Epithelial cell of proximal tubule (primary cell): Measurements from ENCODE around the gene FOXF1. TPM values are rescaled to one million over a fixed set of nuclear protein-coding genes. Genes with fewer than 3 reads are reported as not detected.

Experiments used
- DNase-seq: peaks from one replicate; pipeline ENCODE4 v3.0.0-alpha.2; 2011; ENCODE audit warnings: low read depth
- H3K4me3 ChIP-seq: 2 replicates; pipeline ENCODE4 v1.5.1; 2011; ENCODE audit warnings: low read depth, mild to moderate bottlenecking, low read length
- total RNA-seq: library from RNA; depleted of rRNA; stranded (reverse); fragments of >200 nt; gene quantifications from 2 replicates; pipeline ENCODE4 v1.2.3, GENCODE V29; 2015
- TF ChIP-seq, protein P1 (sequence below): conservative IDR thresholded peaks from 2 replicates; pipeline ENCODE4 v1.5.1; 2012; ENCODE audit warnings: low read depth, mild to moderate bottlenecking, low read length

The FOXF1 gene
- total RNA-seq, 1 donor from 2014 or later: 0.12 TPM

DNA sequence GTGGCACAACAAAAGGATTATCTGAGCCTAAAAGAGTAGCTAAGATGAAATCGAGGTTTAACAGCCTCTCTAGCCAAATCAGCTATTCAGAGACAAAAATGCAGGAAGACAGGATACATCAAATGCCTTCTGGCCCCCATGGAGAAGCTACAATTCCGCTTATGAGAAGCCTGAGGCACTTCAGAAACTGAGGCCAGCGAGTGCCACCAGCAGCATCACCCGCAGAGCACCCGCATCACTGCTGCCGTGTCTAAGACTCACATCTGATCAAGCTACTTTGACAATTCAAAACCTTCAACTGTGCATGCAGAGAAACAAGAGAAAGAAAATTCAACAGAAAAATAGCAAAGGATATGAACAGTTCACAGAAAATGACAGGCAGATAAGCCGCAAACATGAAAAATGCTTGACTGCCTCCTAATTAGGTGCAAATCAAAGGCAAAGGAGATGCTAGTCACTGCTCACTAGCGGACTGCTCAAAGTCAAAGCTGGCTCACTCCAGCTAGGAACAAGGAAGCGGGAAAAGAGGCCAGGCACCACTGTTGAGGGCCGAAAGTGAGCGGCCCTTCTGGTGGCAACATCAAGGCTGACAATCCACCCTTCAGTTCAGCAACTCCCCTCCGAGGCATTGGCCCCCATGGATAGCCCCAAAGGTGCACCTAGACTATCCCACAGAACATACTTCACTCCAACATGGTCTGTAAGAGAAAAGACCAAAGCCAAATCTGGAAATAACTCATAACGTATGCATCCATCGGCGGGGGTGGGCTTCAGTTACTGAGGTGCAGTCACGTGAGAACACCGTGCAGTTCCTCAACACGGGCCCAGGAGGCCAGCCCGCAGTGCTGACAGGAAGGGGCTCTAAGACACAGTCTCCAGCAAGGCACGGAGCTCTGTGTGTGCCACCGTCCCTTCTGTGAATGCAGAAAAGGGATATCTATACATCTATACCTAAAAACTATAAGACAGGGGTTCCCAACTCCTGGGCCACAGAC lies 32.7 kb downstream of the FOXF1 start:
- no peak for DNase-seq
- TF ChIP-seq, protein P1, sequence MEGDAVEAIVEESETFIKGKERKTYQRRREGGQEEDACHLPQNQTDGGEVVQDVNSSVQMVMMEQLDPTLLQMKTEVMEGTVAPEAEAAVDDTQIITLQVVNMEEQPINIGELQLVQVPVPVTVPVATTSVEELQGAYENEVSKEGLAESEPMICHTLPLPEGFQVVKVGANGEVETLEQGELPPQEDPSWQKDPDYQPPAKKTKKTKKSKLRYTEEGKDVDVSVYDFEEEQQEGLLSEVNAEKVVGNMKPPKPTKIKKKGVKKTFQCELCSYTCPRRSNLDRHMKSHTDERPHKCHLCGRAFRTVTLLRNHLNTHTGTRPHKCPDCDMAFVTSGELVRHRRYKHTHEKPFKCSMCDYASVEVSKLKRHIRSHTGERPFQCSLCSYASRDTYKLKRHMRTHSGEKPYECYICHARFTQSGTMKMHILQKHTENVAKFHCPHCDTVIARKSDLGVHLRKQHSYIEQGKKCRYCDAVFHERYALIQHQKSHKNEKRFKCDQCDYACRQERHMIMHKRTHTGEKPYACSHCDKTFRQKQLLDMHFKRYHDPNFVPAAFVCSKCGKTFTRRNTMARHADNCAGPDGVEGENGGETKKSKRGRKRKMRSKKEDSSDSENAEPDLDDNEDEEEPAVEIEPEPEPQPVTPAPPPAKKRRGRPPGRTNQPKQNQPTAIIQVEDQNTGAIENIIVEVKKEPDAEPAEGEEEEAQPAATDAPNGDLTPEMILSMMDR: no peak
- H3K4me3 ChIP-seq: no peak overlapping the region

DNA sequence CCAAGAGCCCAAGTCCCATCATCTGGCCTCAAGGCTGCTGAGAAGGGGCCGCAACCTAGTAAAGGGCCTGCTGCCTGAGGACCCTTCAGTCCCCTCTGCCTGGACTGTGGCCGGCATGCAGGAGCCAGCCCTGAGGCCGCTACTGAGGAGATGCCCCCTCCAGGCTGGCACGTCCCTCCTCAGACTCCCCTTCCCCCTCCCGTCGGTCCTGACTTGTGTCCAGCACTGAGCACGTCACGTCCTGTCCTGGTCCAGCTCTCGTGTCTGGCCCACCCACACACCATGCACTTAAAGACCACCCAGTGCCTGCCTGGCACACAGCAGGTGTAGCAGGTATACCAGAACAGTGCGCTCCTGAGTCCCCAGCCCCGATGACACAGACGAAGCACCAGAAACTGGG lies 35.2 kb downstream of the FOXF1 start:
- TF ChIP-seq, protein P1: no peak
- no peak for DNase-seq
- no peak overlapping the region for H3K4me3 ChIP-seq

DNA sequence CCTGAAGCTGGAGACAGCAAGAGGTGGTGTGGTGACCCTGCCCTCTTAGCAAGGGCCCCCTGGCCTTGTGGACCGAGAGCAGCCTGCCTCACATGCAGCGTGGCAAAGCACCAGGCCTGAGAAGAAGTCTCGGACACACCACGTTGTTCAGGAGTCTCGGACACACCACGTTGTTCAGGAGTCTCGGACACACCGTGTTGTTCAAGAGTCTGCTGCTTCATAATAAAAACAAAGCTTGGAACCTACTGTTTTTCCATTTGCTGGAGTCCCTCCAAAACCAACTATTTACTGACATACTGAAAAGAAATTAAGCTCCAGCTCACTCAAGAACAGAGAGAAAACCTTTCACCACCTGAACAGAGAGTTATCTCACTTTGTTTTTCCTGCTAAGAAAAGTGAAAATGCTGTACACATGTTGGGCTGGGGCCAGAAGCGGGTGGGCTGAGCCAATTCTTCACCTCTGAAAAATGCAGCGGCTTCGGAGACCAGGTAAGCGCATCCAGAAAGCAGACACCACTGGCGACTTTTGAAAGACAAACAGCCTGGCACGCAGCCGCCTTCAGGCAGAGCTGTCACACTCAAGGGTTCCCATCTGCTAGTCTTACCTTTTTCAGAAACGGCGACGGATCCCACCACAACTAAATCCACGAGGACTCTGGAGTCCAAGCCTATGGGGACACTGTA lies 35.8 kb downstream of the FOXF1 start:
- DNase-seq: no peak
- no peak overlapping the region for H3K4me3 ChIP-seq
- TF ChIP-seq, protein P1: no peak

DNA sequence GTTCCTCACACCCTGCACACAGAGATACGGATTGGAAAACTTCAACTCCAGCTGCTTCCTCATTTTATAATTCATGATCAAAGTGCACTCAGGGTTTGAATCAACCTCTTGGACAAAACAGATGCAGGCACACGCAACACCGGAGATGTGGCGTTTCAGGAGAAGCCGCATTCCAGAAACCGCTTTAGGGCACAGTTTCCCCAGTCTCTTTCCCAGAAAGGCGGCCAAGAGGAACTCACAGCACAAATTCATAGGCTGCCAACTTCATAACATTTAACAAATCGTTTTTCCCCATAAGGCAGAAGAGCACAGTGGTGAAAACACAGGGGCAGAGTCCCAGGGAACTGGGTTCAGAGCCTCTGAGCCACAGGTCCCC lies 36.3 kb downstream of the FOXF1 start:
- DNase-seq: no peak
- TF ChIP-seq, protein P1: no peak
- H3K4me3 ChIP-seq: no peak overlapping the region

DNA sequence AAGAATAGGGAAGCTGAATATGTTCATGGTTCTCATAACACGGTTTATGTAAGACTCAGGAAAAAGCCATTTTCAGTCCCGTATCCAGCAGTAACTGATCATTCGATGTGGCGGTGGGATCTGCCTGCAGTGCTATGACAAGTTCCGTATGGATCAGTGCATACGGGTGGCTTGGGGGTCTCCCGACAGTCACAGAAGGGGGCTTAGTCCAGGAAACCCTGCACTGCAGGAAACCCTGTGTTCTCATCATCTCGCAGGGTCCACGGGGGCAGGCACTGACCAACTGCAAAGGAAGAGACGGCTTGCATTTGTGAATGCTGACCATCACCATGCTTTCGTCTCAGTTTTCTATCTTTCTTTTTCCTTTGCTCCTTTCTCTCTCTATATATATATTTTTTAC lies 37.0 kb downstream of the FOXF1 start:
- no peak for DNase-seq
- H3K4me3 ChIP-seq: no peak overlapping the region
- TF ChIP-seq, protein P1: no peak

DNA sequence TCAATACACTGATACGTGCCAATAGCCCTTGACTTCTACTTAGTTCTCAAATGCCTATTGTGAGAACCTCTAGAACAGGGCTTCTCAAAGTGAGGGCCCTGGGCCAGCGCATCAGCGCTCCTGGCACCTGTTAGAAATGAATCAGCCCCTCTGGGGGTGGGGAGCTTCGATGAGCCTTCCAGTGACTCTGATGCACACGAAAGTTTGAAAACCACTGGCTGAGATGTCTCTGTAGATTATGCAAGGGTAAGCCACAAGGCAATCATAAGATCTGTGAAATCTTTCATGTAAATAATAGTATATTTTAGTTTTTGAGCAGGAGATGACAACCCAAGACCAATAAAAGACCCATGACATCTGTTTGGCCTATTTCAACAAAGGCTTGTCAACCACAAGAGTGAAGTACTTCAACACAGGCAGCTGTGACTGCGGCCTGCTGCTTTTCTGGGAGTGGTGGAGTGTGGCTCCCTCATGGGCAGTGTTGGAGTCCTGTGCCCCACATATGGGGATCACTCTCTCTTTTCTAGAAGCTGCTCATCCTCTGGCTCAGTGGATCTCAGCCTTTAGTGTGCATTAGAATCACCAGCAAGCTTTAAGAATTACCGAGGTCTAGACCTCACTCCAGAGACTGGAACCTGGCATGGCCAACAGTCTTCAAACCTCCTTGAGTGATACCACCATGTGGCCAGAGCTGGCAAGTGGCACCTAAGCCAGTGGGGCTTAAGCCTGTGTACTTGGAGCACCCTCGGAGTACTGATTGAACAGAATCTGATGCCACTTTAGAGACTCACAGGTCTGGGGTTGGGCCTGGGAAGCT lies 39.0 kb downstream of the FOXF1 start:
- DNase-seq: no peak
- TF ChIP-seq, protein P1: no peak
- no peak overlapping the region for H3K4me3 ChIP-seq
